ENCODE measurements around the gene CAMTA1. TPM values are rescaled to one million over a fixed set of nuclear protein-coding genes. Genes with fewer than 3 reads are reported as not detected.

CAMTA1 gene
- polyA plus RNA-seq, 1 of the 3 experiments (the other 2 are of a cell fraction), result 63.1 TPM

DNA sequence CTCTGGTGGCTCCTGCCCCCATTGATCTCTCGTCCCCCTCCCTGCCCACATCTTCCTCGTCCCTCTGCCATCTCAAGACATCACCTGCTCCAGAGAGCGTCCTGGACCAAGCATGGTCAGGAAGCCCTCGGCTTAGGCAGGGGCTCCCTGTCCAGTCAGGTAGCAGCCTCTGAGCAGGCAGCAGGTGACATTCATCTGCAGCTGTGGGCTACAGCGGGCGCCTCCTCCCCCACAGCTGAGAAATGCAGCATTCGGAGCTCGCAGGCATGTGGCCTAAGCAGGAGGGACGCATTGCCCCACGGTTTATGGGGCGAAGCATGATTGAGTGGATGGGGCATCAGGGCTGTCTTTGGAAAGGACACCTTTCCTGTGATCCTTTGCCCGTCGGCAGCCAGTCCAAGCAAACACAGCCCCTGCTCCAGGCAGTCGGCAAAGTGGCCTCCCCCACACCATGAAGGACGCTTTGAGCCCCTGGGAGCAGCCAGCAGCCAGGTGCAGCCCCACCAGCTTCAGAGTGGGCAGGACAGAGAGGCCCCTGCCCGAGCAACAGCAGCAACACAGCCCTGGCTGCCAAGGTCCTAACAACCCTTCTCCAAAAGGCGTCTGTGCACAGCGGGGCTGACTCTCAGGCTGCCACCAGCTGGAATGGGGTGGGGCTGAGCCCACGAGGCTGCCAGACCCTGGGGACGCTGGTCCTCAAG, 751.8 kb downstream of the CAMTA1 start:
- Histone ChIP-seq H3K36me3 (replicated peaks in 1 of 2; ENCODE audit: control insufficient read depth in 1 of 2, insufficient read depth in 2 of 2, low read length in 1 of 2) (no peaks in the 10 kb centered on the region), H3K9me2 (no peaks in the 10 kb centered on the region), H3F3A (replicated peaks; ENCODE audit: insufficient read depth) (no peaks in the 10 kb centered on the region), H3K4me2 (no peak overlapping the region), H2AFZ (ENCODE audit: low read depth) (no peak overlapping the region), H3K27ac (ENCODE audit: low read depth in 2 of 2, low read length in 1 of 2) (peak overlapping the region in 1 of 2 experiments; percentile 84; a peak in 2 of 4 replicates), H3K9me3 (no peaks in the 10 kb centered on the region), H4K20me1 (ENCODE audit: insufficient read depth) (no peaks in the 10 kb centered on the region), H3K9ac (no peak overlapping the region), H3K4me3 (ENCODE audit: low read depth in 2 of 2, low read length in 1 of 2) (no peak overlapping the region), H3K27me3 (ENCODE audit: insufficient read depth) (no peaks in the 10 kb centered on the region), H3K79me2 (ENCODE audit: insufficient read depth) (no peaks in the 10 kb centered on the region), H3K4me1 (ENCODE audit: control insufficient read depth in 1 of 2, insufficient read depth in 2 of 2, low read depth in 1 of 2, low read length in 1 of 2) (peaks cover 0 to 72% of the 10 kb centered on the region in 2 experiments; a peak in 2 of 4 replicates)
- ChIA-PET CTCF (interaction anchor here (1.0 to 3.1 kb wide), 8 partner anchors 7 to 466 kb away, joined by 4 to 12 read pairs (median 4); no protein-coding TSS in a partner anchor), POLR2A (interaction anchor here (0.7 to 1.7 kb wide), 6 partner anchors 9 to 203 kb away, joined by 3 to 4 read pairs (median 3); no protein-coding TSS in a partner anchor)
- TF ChIP-seq RAD21 (IDR thresholded peaks at IDR 0.05; ENCODE audit: low read length) (no peak), GATA2 (CRISPR knock-in tag; IDR thresholded peaks at IDR 0.05) (no peak), TCF12 (IDR thresholded peaks at IDR 0.05) (no peak), MAX (IDR thresholded peaks at IDR 0.05; ENCODE audit: low read depth) (no peak), RCOR1 (IDR thresholded peaks at IDR 0.05; ENCODE audit: low read length) (no peak), JUND (IDR thresholded peaks at IDR 0.05) (no peak), TAF1 (IDR thresholded peaks at IDR 0.05; ENCODE audit: borderline replicate concordance, low read depth, low read length) (no peak)
- DNase-seq, result peak; percentile 74
- 92% methylated on average over 9 of the region's 20 CpGs for WGBS (ENCODE audit: low lambda C conversion rate)

DNA sequence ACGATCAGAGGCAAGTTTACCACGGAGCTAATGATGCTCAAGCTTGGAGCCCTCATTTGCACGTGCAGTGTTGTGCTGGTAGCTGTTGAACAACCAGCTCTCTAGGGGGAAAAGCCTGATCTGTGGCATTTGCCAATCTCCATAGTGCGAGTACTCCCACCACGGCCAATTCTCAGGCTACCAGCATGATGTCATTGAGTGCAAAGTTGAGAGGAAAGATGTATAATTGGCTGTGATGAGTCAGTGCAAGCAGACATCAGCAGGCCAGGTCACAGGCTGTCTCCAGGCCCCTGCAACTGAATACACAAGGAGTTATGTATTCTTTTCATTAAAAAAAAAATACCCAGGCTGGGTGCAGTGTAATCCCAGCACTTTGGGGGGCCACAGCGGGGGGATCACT, 752.8 kb downstream of the CAMTA1 start:
- Histone ChIP-seq H3K36me3 (replicated peaks in 1 of 2; ENCODE audit: control insufficient read depth in 1 of 2, insufficient read depth in 2 of 2, low read length in 1 of 2) (no peaks in the 10 kb centered on the region), H3F3A (replicated peaks; ENCODE audit: insufficient read depth) (no peaks in the 10 kb centered on the region), H3K9me3 (no peaks in the 10 kb centered on the region), H3K9me2 (no peaks in the 10 kb centered on the region), H3K9ac (no peak overlapping the region), H3K4me3 (ENCODE audit: low read depth in 2 of 2, low read length in 1 of 2) (no peak overlapping the region), H3K27me3 (ENCODE audit: insufficient read depth) (no peaks in the 10 kb centered on the region), H4K20me1 (ENCODE audit: insufficient read depth) (no peaks in the 10 kb centered on the region), H3K4me2 (no peak overlapping the region), H3K79me2 (ENCODE audit: insufficient read depth) (no peaks in the 10 kb centered on the region), H3K4me1 (ENCODE audit: control insufficient read depth in 1 of 2, insufficient read depth in 2 of 2, low read depth in 1 of 2, low read length in 1 of 2) (peaks cover 0 to 70% of the 10 kb centered on the region in 2 experiments; a peak in 2 of 4 replicates), H2AFZ (ENCODE audit: low read depth) (no peak overlapping the region), H3K27ac (ENCODE audit: low read depth in 2 of 2, low read length in 1 of 2) (peak overlapping the region in 1 of 2 experiments; percentile 84; a peak in 2 of 4 replicates)
- TF ChIP-seq USF2 (IDR thresholded peaks at IDR 0.05; ENCODE audit: borderline replicate concordance, low read depth, low read length), result no peak
- TF ChIP-seq RFX5 (IDR thresholded peaks at IDR 0.05; ENCODE audit: low read length), result no peak
- TF ChIP-seq CHD2 (IDR thresholded peaks at IDR 0.05; ENCODE audit: low read length, partially characterized antibody), result no peak
- TF ChIP-seq FOXJ3 (CRISPR knock-in tag; IDR thresholded peaks at IDR 0.05), result no peak
- TF ChIP-seq IRF3 (IDR thresholded peaks at IDR 0.05; ENCODE audit: low read depth, low read length), result no peak
- TF ChIP-seq SMC3 (IDR thresholded peaks at IDR 0.05; ENCODE audit: low read depth, low read length), result no peak
- no peak for TF ChIP-seq USF1 (IDR thresholded peaks at IDR 0.05; ENCODE audit: borderline replicate concordance, low read depth)
- TF ChIP-seq MXI1 (IDR thresholded peaks at IDR 0.05; ENCODE audit: low read depth, low read length), result no peak
- TF ChIP-seq, protein P1, sequence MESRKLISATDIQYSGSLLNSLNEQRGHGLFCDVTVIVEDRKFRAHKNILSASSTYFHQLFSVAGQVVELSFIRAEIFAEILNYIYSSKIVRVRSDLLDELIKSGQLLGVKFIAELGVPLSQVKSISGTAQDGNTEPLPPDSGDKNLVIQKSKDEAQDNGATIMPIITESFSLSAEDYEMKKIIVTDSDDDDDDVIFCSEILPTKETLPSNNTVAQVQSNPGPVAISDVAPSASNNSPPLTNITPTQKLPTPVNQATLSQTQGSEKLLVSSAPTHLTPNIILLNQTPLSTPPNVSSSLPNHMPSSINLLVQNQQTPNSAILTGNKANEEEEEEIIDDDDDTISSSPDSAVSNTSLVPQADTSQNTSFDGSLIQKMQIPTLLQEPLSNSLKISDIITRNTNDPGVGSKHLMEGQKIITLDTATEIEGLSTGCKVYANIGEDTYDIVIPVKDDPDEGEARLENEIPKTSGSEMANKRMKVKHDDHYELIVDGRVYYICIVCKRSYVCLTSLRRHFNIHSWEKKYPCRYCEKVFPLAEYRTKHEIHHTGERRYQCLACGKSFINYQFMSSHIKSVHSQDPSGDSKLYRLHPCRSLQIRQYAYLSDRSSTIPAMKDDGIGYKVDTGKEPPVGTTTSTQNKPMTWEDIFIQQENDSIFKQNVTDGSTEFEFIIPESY (IDR thresholded peaks at IDR 0.05; ENCODE audit: borderline replicate concordance, low read depth), result no peak
- CTCF ChIA-PET, result interaction anchor here (0.7 to 3.1 kb wide), 15 partner anchors 8 to 724 kb away, joined by 3 to 12 read pairs (median 4); no protein-coding TSS in a partner anchor
- POLR2A ChIA-PET, result interaction anchor here (0.7 to 1.7 kb wide), 6 partner anchors 10 to 204 kb away, joined by 3 to 4 read pairs (median 3); no protein-coding TSS in a partner anchor
- 83% methylated on average over 4 of the region's 6 CpGs for WGBS (ENCODE audit: low lambda C conversion rate)
- DNase-seq, result no peak
